Measurements from ENCODE around the gene RPS16. TPM values are rescaled to one million over a fixed set of nuclear protein-coding genes. Genes with fewer than 3 reads are reported as not detected.

RPS16 gene
- total and polyA plus RNA-seq, 2 experiments from 2014 or later: 207 to 1,901 TPM

GRCh38 chr19:39472746-39473442, 37.1 kb upstream of the RPS16 start:
- no peak overlapping the region for H2AFZ ChIP-seq
- no peak overlapping the region for H3K4me3 ChIP-seq
- TF ChIP-seq ZNF114 (CRISPR knock-in tag; IDR thresholded peaks at IDR 0.05) (no peak), STAT1 (IDR thresholded peaks at IDR 0.05; ENCODE audit: unreplicated experiment) (no peak), EZH2phosphoT487 (IDR thresholded peaks at IDR 0.05; ENCODE audit: unreplicated experiment) (no peak), ZNF462 (CRISPR knock-in tag; IDR thresholded peaks at IDR 0.05) (no peak), EZH2 (IDR thresholded peaks at IDR 0.05; ENCODE audit: low read depth, unreplicated experiment) (no peak), CREB1 (CRISPR knock-in tag; IDR thresholded peaks at IDR 0.05; ENCODE audit: low read depth) (no peak), POLR2AphosphoS5 (IDR thresholded peaks at IDR 0.05; ENCODE audit: low read depth) (no peak), JUNB (IDR thresholded peaks at IDR 0.05; ENCODE audit: unreplicated experiment) (no peak), NANOG (IDR thresholded peaks at IDR 0.05; ENCODE audit: borderline replicate concordance) (no peak), REST (IDR thresholded peaks at IDR 0.05; ENCODE audit: unreplicated experiment) (no peak), ZNF331 (CRISPR knock-in tag; IDR thresholded peaks at IDR 0.05; ENCODE audit: low read depth) (no peak), ETS1 (IDR thresholded peaks at IDR 0.05) (no peak), CTCF (conservative IDR thresholded peaks at IDR 0.05; ENCODE audit: low read depth in 2 of 2) (no peak)
- ATAC-seq: no peak
- Mint-ChIP-seq H3K4me1 (peaks cover 8% of the 10 kb centered on the region; the same call in 2 of the 3 replicates), H3K9me3 (no peaks in the 10 kb centered on the region; the same call in 2 of the 3 replicates), H3K27ac (no peak overlapping the region), H3K27me3 (ENCODE audit: insufficient read depth, low read depth, poor library complexity) (peaks cover 15% of the 10 kb centered on the region), H3K4me3 (no peak overlapping the region), H3K36me3 (ENCODE audit: low read depth) (peaks cover 76% of the 10 kb centered on the region)
- no peak for DNase-seq (ENCODE audit: low spot score)
- H3K4me2 ChIP-seq: no peak overlapping the region
- H3K4me1 ChIP-seq (ENCODE audit: insufficient read depth): no peaks in the 10 kb centered on the region
- no peak overlapping the region for H3K27ac ChIP-seq (ENCODE audit: low read depth)
- no peaks in the 10 kb centered on the region for H3K9me2 ChIP-seq (ENCODE audit: insufficient read depth)
- H3K36me3 ChIP-seq (ENCODE audit: insufficient read depth): peaks cover 28% of the 10 kb centered on the region
- no peaks in the 10 kb centered on the region for H3K27me3 ChIP-seq (ENCODE audit: insufficient read depth)
- peaks cover 9% of the 10 kb centered on the region; the same call in 1 of the 2 replicates for H3F3A ChIP-seq (replicated peaks; ENCODE audit: low read depth)
- H4K20me1 ChIP-seq (replicated peaks; ENCODE audit: insufficient read depth): 0 out of 2 replicates have a peak, but pooled peaks cover 10% of the 10 kb centered on the region
- H3K79me2 ChIP-seq (replicated peaks; ENCODE audit: insufficient read depth): no peaks in the 10 kb centered on the region; the same call in 1 of the 2 replicates

Data from GM23338 (cell line).